Lung (tissue), 12 donors: ENCODE measurements around the gene ASB11. TPM values are rescaled to one million over a fixed set of nuclear protein-coding genes. Genes with fewer than 3 reads are reported as not detected.

Experiments
- ATAC-seq: fragments of 200-7000 bp; cut with Tn5 transposase; one replicate; pipeline ENCODE4 v1.9.1; 2020; ENCODE audit warnings: moderate number of reproducible peaks; ENCODE audit not compliant: insufficient read depth, low FRiP score
- DNase-seq, 3 donors: peaks; one replicate each; pipeline ENCODE4 v3.0.0-alpha.2; 2013 to 2017
- H3K27ac ChIP-seq, 2 donors: one replicate each; pipeline ENCODE4 v1.5.1; 2013; ENCODE audit warnings: mild to moderate bottlenecking in 2 of 2, moderate library complexity in 2 of 2, control low read depth in 1 of 2, inconsistent platforms in 1 of 2, low read depth in 1 of 2, low read length in 1 of 2
- H3K27me3 ChIP-seq, 3 donors: one replicate each; pipeline ENCODE4 v1.5.1; 2013; ENCODE audit warnings: low read length in 2 of 3; ENCODE audit not compliant: control insufficient read depth in 3 of 3, insufficient read depth in 3 of 3
- H3K36me3 ChIP-seq, 4 donors: one replicate each; pipeline ENCODE4 v1.5.1; 2013; ENCODE audit warnings: low read length in 4 of 4, mild to moderate bottlenecking in 1 of 4, moderate library complexity in 1 of 4; ENCODE audit not compliant: control insufficient read depth in 4 of 4, insufficient read depth in 4 of 4
- H3K4me1 ChIP-seq, 5 donors: one replicate each; pipeline ENCODE4 v1.5.1; 2013; ENCODE audit warnings: low read length in 5 of 5, mild to moderate bottlenecking in 2 of 5, moderate library complexity in 1 of 5; ENCODE audit not compliant: control insufficient read depth in 5 of 5, insufficient read depth in 5 of 5
- H3K4me3 ChIP-seq: one replicate; pipeline ENCODE4 v1.5.1; 2013; ENCODE audit warnings: mild to moderate bottlenecking, control low read depth, moderate library complexity
- H3K9ac ChIP-seq, 2 donors: one replicate each; pipeline ENCODE4 v1.5.1; 2013; ENCODE audit warnings: low read length in 2 of 2, control low read depth in 1 of 2; ENCODE audit not compliant: insufficient read depth in 1 of 2
- H3K9me3 ChIP-seq, 4 donors: one replicate each; pipeline ENCODE4 v1.5.1; 2013; ENCODE audit warnings: low read length in 3 of 4, mild to moderate bottlenecking in 1 of 4, moderate library complexity in 1 of 4; ENCODE audit not compliant: control insufficient read depth in 4 of 4, insufficient read depth in 3 of 4
- WGBS, 2 donors: extraction: QIAGEN DNeasy Blood & Tissue Kit; methylation state at CpG; one replicate each; pipeline ENCODE4 v1.1.7; 2013; 5-methylcytosine and 5-hydroxymethylcytosine counted together
- polyA plus RNA-seq, 2 donors: library from polyadenylated mRNA; stranded (reverse); fragments of 200-250 nt; gene quantifications; one replicate each; pipeline ENCODE4 v1.2.1, GENCODE V29; 2013
- total RNA-seq, 2 donors: library from RNA; depleted of rRNA in 1 of 2; stranded (reverse); fragments of >200 nt in 1 of 2; gene quantifications; one replicate each; pipeline ENCODE4 v1.2.1, GENCODE V29; 2014 to 2021
- TF ChIP-seq, protein P1 (sequence below): IDR thresholded peaks from 2 replicates; pipeline ENCODE4 v1.5.1; 2012; ENCODE audit warnings: mild to moderate bottlenecking; ENCODE audit errors: control extremely low read depth, extremely low read depth
- donor health status: control.
- donor health status: control.
- donor health status: Bipolar disorder and iron deficiency.
- donor health status: healthy.
- donor health status: DM: yes; HTN: yes; CAD: no.

Gene ASB11
- total and polyA plus RNA-seq, 4 donors = 0.06 to 0.34 (median 0.06) TPM; not detected in 1

GRCh38 chrX:15271757-15272156, 43.7 kb downstream of the ASB11 start:
- no peak overlapping the region for H3K9ac ChIP-seq
- peaks cover 0 to 6% (median 0%) of the 10 kb centered on the region in 4 donors for H3K9me3 ChIP-seq
- TF ChIP-seq, protein P1, sequence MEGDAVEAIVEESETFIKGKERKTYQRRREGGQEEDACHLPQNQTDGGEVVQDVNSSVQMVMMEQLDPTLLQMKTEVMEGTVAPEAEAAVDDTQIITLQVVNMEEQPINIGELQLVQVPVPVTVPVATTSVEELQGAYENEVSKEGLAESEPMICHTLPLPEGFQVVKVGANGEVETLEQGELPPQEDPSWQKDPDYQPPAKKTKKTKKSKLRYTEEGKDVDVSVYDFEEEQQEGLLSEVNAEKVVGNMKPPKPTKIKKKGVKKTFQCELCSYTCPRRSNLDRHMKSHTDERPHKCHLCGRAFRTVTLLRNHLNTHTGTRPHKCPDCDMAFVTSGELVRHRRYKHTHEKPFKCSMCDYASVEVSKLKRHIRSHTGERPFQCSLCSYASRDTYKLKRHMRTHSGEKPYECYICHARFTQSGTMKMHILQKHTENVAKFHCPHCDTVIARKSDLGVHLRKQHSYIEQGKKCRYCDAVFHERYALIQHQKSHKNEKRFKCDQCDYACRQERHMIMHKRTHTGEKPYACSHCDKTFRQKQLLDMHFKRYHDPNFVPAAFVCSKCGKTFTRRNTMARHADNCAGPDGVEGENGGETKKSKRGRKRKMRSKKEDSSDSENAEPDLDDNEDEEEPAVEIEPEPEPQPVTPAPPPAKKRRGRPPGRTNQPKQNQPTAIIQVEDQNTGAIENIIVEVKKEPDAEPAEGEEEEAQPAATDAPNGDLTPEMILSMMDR = no peak
- ATAC-seq (no peak), DNase-seq (no peak)
- no peak overlapping the region for H3K27ac ChIP-seq
- H3K36me3 ChIP-seq = no peaks in the 10 kb centered on the region
- H3K4me3 ChIP-seq = no peak overlapping the region
- H3K27me3 ChIP-seq = peaks cover 0 to 17% (median 3%) of the 10 kb centered on the region in 3 donors
- WGBS, 2 donors = 90 to 93% methylated on average over 1 of the region's 1 CpG
- peaks cover 0 to 2% (median 0%) of the 10 kb centered on the region in 5 donors for H3K4me1 ChIP-seq

DNA sequence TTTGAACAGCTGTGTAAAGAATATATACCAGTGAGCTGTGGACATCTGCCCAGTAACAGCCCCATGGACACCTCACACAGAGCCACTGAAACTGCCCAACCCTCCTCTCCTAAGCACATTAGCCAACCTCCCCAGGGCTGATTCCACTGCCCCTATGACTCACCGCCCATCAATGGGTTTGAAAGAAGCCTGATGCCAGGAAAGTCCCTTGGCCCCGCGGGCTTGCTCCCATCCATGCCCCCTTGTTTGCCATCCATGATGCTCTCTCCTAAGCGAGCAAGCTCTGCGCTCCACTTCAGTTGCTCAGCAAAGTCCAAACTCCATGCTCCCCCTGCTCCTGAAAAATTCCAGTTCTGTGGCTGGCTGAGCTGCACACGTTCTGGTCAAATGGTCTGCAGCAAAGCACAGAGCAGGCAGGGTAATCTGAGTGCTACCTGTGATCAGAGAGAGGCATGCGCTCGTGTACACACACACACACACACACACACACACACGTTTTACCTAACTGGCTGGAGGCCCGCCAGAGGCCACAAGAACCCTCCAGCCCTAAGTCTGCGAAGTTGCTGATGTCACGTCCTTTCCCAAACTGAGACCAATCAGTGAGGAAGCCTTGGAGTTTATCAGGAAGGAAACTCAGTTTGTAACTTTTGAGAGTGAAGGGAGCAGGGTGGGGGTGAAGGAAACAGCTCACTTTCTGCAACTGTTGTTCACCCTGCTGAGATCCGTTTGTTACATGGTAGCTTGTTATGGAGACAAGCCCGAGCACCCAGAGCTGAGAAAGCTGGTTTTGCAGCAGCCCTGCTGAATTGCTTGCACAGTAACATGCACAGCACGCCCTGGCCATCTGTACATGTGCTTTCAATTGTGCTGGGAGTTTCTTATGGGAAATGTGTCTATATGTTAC, 45.6 kb downstream of the ASB11 start, which contains the start of gene ASB9:
Gene ASB9, minus strand, starts transcription at position 466 of the 904 bp plus-strand sequence. Its CDS starts 209 bp downstream, at position 257.
- 24 to 31% methylated on average over 15 of the region's 15 CpGs for WGBS, 2 donors
- H3K27ac ChIP-seq = peak within 1 kb of the TSS in 1 of 2 donors; percentile 72
- H3K36me3 ChIP-seq = no peaks in the 10 kb centered on the region
- peaks cover 0 to 13% (median 9%) of the 10 kb centered on the region in 3 donors for H3K27me3 ChIP-seq
- TF ChIP-seq, protein P1 = no peak
- DNase-seq = peak; percentile 61 to 79 (median 69)
- no peak within 1 kb of the TSS for H3K4me3 ChIP-seq
- peak; percentile 89 for ATAC-seq
- peaks cover 0 to 6% (median 0%) of the 10 kb centered on the region in 4 donors for H3K9me3 ChIP-seq
- H3K4me1 ChIP-seq = peaks cover 0 to 2% (median 0%) of the 10 kb centered on the region in 5 donors
- no peak within 1 kb of the TSS for H3K9ac ChIP-seq

- DNase-seq = no peak
These were observed 46.3 kb downstream of the ASB11 start for GRCh38 chrX:15269120-15269519.

More at GRCh38 chrX:15269120-15269519, 46.3 kb downstream of the ASB11 start:
- H3K36me3 ChIP-seq = no peaks in the 10 kb centered on the region
- peaks cover 0 to 13% (median 11%) of the 10 kb centered on the region in 3 donors for H3K27me3 ChIP-seq
- no peak for ATAC-seq
- TF ChIP-seq, protein P1 = no peak
- no peak overlapping the region for H3K27ac ChIP-seq
- no peak overlapping the region for H3K9ac ChIP-seq
- H3K9me3 ChIP-seq = peaks cover 0 to 6% (median 0%) of the 10 kb centered on the region in 4 donors
- peaks cover 0 to 2% (median 0%) of the 10 kb centered on the region in 5 donors for H3K4me1 ChIP-seq
- WGBS, 2 donors = 78 to 82% methylated on average over 1 of the region's 1 CpG
- H3K4me3 ChIP-seq = no peak overlapping the region
